HCT116 (cell line): ENCODE results near the gene SPAG8. TPM values are rescaled to one million over a fixed set of nuclear protein-coding genes. Genes with fewer than 3 reads are reported as not detected.

Experiments used
- ATAC-seq: fragments of 200-7000 bp; cut with Tn5 transposase; 2 replicates; pipeline ENCODE4 v1.9.1; 2020; ENCODE audit warnings: mild to moderate bottlenecking, moderate library complexity
- BruUV-seq: library from RNA; stranded (reverse); fragments of 400-500 nt; replicated peaks from 2 replicates; lab custom pipeline; 2021; lab: Mats Ljungman, UMichigan
- CTCF ChIA-PET: fragments of 300-600 bp; sonication (Branson Sonifier 250); formaldehyde crosslinking; loops from one replicate; lab custom pipeline; 2021; ENCODE audit warnings: antibody characterized with exemption; lab: Charles Lee
- POLR2A ChIA-PET: fragments of 300-600, 350-600 bp; sonication (Branson Sonifier 250); formaldehyde crosslinking; loops from one replicate; lab custom pipeline; 2021; ENCODE audit warnings: antibody characterized with exemption; lab: Charles Lee
- RAD21 ChIA-PET, 2 experiments: fragments of 300-600 bp; sonication (Branson Sonifier 250); formaldehyde crosslinking; loops; one replicate each; lab custom pipeline; 2023; ENCODE audit warnings: low total read pairs in 2 of 2; ENCODE audit not compliant: uncharacterized antibody in 2 of 2, unreplicated experiment in 2 of 2, low non-redundant PET in 1 of 2; lab: Charles Lee
- DNase-seq: peaks from one replicate; pipeline ENCODE4 v3.0.0-alpha.2; 2010; ENCODE audit warnings: low read depth, low spot score
- H2AFZ ChIP-seq: fragments of 200-600 bp; shearing (Covaris generic), sonication (generic); 2 replicates; pipeline ENCODE4 v1.6.1; 2017; ENCODE audit warnings: low read depth, mixed run types, mixed read lengths, antibody characterized with exemption, low read length; ENCODE audit not compliant: poor library complexity, severe bottlenecking
- H3K27ac ChIP-seq: 2 replicates; pipeline ENCODE4 v1.5.1; 2012; ENCODE audit warnings: low read depth, low read length
- H3K27me3 ChIP-seq: fragments of 200-600 bp; sonication (generic); 2 replicates; pipeline ENCODE4 v1.6.1; 2016; ENCODE audit warnings: mixed run types, low read length, mixed read lengths; ENCODE audit not compliant: insufficient read depth
- H3K36me3 ChIP-seq, 2 experiments: fragments of 200-500 bp in 1 of 2; fragments of 200-600 bp in 1 of 2; sonication (Bioruptor generic) in 1 of 2; sonication (generic) in 1 of 2; 2 replicates each; pipeline versions ENCODE4 v1.5.1 to v1.6.1; 2014 to 2016; ENCODE audit warnings: low read length in 2 of 2, inconsistent platforms in 1 of 2, mixed read lengths in 1 of 2, mixed run types in 1 of 2; ENCODE audit not compliant: insufficient read depth in 2 of 2, control insufficient read depth in 1 of 2
- H3K4me1 ChIP-seq, 2 experiments: fragments of 200-600 bp in 1 of 2; sonication (generic) in 1 of 2; 2 replicates each; pipeline versions ENCODE4 v1.5.1 to v1.6.1; 2012 to 2017; ENCODE audit warnings: low read length in 2 of 2, inconsistent platforms in 1 of 2, mild to moderate bottlenecking in 1 of 2, mixed read lengths in 1 of 2, mixed run types in 1 of 2, moderate library complexity in 1 of 2; ENCODE audit not compliant: insufficient read depth in 2 of 2, control insufficient read depth in 1 of 2
- H3K4me2 ChIP-seq: fragments of 200-600 bp; sonication (generic); 2 replicates; pipeline ENCODE4 v1.6.1; 2017; ENCODE audit warnings: mixed run types, low read length, mixed read lengths
- H3K4me3 ChIP-seq, 2 experiments: fragments of 200-600 bp in 1 of 2; sonication (generic) in 1 of 2; replicated peaks in 1 of 2; 2 replicates each; pipeline ENCODE4 v1.5.1; 2011 to 2016; ENCODE audit warnings: low read length in 2 of 2, control low read depth in 1 of 2, low read depth in 1 of 2, mild to moderate bottlenecking in 1 of 2, mixed read lengths in 1 of 2, mixed run types in 1 of 2
- H3K79me2 ChIP-seq: fragments of 200-600 bp; sonication (generic); 2 replicates; pipeline ENCODE4 v1.6.1; 2017; ENCODE audit warnings: mild to moderate bottlenecking, mixed run types, low read length, moderate library complexity, mixed read lengths; ENCODE audit not compliant: insufficient read depth
- H3K9ac ChIP-seq: fragments of 200-600 bp; sonication (generic); 2 replicates; pipeline ENCODE4 v1.6.1; 2016; ENCODE audit warnings: low read length, mixed read lengths
- H3K9me2 ChIP-seq: fragments of 200-600 bp; sonication (generic), shearing (Covaris generic); 2 replicates; pipeline ENCODE4 v1.6.1; 2017; ENCODE audit warnings: mixed run types, mild to moderate bottlenecking, moderate library complexity; ENCODE audit not compliant: insufficient read depth
- H3K9me3 ChIP-seq, 2 experiments: fragments of 200-500 bp in 1 of 2; fragments of 200-600 bp in 1 of 2; sonication (Bioruptor generic) in 1 of 2; sonication (generic) in 1 of 2; 2 replicates each; pipeline ENCODE4 v1.6.1; 2014 to 2017; ENCODE audit warnings: low read length in 2 of 2, mixed read lengths in 2 of 2, inconsistent platforms in 1 of 2, low read depth in 1 of 2, mild to moderate bottlenecking in 1 of 2, mixed run types in 1 of 2, moderate library complexity in 1 of 2; ENCODE audit not compliant: control insufficient read depth in 1 of 2, insufficient read depth in 1 of 2
- H4K20me1 ChIP-seq: fragments of 200-600 bp; sonication (generic), shearing (Covaris generic); 2 replicates; pipeline ENCODE4 v1.6.1; 2017; ENCODE audit warnings: mixed run types, mild to moderate bottlenecking, moderate library complexity; ENCODE audit not compliant: insufficient read depth
- CEBPB ChIP-seq: IDR thresholded peaks from 2 replicates; pipeline ENCODE4 v1.6.1; 2012; ENCODE audit warnings: low read depth
- EGR1 ChIP-seq: IDR thresholded peaks from 2 replicates; pipeline ENCODE4 v1.6.1; 2012; ENCODE audit warnings: low read depth
- EZH2phosphoT487 ChIP-seq: fragments of 200-600 bp; IDR thresholded peaks from 2 replicates; pipeline ENCODE4 v1.6.1; 2018; ENCODE audit warnings: antibody characterized with exemption, borderline replicate concordance
- POLR2A ChIP-seq: IDR thresholded peaks from 2 replicates; pipeline ENCODE4 v1.7.0; 2011; ENCODE audit warnings: borderline replicate concordance; ENCODE audit not compliant: insufficient read depth, insufficient read length; ENCODE audit errors: extremely low read depth
- SIN3A ChIP-seq: IDR thresholded peaks from 2 replicates; pipeline ENCODE4 v1.6.1; 2012; ENCODE audit warnings: low read depth
- SRF ChIP-seq: IDR thresholded peaks from 2 replicates; pipeline ENCODE4 v1.6.1; 2012; ENCODE audit warnings: low read depth
- ZFX ChIP-seq: fragments of 450-650 bp; IDR thresholded peaks from 2 replicates; pipeline ENCODE4 v1.6.1; 2017
- intact Hi-C: fragments of 100-400 bp; cut with micrococcal nuclease; formaldehyde crosslinking; loops from 2 replicates; pipeline ENCODE4 v1.10.0; 2022
- total RNA-seq: library from RNA; stranded (reverse); gene quantifications from one replicate; pipeline ENCODE4 v1.2.1, GENCODE V29; 2021; ENCODE audit not compliant: unreplicated experiment
- TF ChIP-seq, protein P1 (sequence below): IDR thresholded peaks from 2 replicates; pipeline ENCODE4 v1.6.1; 2012; ENCODE audit warnings: low read depth
- TF ChIP-seq, protein P2 (sequence below): IDR thresholded peaks from 2 replicates; pipeline ENCODE4 v1.6.1; 2012

SPAG8 gene
- total RNA-seq, 1 experiment from 2014 or later = 0.39 TPM

DNA sequence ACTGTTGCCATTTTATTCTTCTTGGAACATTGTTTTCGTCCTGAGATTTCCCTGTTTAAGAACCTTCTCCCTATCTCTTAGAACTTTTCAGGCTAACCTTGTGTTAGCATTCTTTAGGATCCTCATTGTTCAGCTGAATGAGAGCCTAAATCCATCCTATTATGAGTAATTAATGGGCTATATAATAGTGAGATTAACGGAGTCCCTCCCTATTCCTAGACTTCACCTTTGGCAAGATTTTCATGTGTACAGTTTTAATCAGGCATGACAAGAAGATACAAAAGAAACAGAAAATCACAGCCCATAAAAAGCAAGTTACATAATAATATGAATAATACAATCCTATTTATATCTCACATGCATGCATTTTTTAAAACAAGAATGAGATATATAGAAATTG is 48.9 kb downstream of the SPAG8 start:
- peaks cover 40% of the 10 kb centered on the region for H3K79me2 ChIP-seq
- no peaks in the 10 kb centered on the region for H3K27me3 ChIP-seq
- intact Hi-C loops = no loop called here
- H3K27ac ChIP-seq = no peak overlapping the region
- CTCF ChIA-PET = no interaction called here
- DNase-seq (no peak), ATAC-seq (no peak)
- no peak overlapping the region for H3K4me3 ChIP-seq
- no peaks in the 10 kb centered on the region for H3K9me3 ChIP-seq
- no peak overlapping the region for H2AFZ ChIP-seq
- H3K36me3 ChIP-seq = no peaks in the 10 kb centered on the region
- no peak overlapping the region for H3K9ac ChIP-seq
- no peak for TF ChIP-seq POLR2A
- no peak for TF ChIP-seq ZFX
- POLR2A ChIA-PET = no interaction called here
- BruUV-seq = no TSS peak
- H3K9me2 ChIP-seq = no peaks in the 10 kb centered on the region
- H3K4me1 ChIP-seq = peaks cover 6 to 10% of the 10 kb centered on the region in 2 experiments; a peak in 3 of 4 replicates
- H4K20me1 ChIP-seq = no peaks in the 10 kb centered on the region
- no peak overlapping the region for H3K4me2 ChIP-seq
- RAD21 ChIA-PET = no interaction called here

DNA sequence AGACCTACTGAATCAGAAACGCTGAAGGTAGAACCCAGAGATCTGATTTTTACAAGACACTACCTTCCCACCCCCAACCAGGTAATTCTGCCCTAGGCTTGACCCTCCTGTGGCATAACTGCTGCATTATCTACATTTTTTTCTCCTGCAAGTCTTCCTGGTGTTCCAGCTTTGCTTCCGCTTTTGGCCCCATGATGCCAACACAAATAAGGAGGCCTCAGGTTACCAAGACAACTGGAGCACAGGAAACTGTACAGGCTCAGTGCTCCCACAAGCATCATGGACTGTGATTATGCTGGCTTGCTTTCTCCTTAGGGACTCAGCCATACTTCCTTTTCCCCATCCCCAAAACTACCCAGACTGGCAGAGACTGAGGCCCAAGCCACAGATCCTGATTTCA is 51.4 kb downstream of the SPAG8 start:
- BruUV-seq = no TSS peak
- CTCF ChIA-PET = interaction anchor here (1.0 kb wide), 1 partner anchor 99 kb away, joined by 3 read pairs; no protein-coding TSS in a partner anchor

More for the DNA sequence above, 51.4 kb downstream of the SPAG8 start:
- no peak overlapping the region for H3K9ac ChIP-seq
- no peaks in the 10 kb centered on the region for H3K9me2 ChIP-seq
- H3K79me2 ChIP-seq = peaks cover 48% of the 10 kb centered on the region
- DNase-seq (no peak), ATAC-seq (no peak)
- POLR2A ChIA-PET = no interaction called here
- H3K4me2 ChIP-seq = no peak overlapping the region
- H4K20me1 ChIP-seq = no peaks in the 10 kb centered on the region
- H3K27ac ChIP-seq = no peak overlapping the region
- RAD21 ChIA-PET = no interaction called here
- H3K36me3 ChIP-seq = no peaks in the 10 kb centered on the region
- no peaks in the 10 kb centered on the region for H3K9me3 ChIP-seq
- no peak overlapping the region for H3K4me3 ChIP-seq
- H2AFZ ChIP-seq = no peak overlapping the region
- TF ChIP-seq, protein P1, sequence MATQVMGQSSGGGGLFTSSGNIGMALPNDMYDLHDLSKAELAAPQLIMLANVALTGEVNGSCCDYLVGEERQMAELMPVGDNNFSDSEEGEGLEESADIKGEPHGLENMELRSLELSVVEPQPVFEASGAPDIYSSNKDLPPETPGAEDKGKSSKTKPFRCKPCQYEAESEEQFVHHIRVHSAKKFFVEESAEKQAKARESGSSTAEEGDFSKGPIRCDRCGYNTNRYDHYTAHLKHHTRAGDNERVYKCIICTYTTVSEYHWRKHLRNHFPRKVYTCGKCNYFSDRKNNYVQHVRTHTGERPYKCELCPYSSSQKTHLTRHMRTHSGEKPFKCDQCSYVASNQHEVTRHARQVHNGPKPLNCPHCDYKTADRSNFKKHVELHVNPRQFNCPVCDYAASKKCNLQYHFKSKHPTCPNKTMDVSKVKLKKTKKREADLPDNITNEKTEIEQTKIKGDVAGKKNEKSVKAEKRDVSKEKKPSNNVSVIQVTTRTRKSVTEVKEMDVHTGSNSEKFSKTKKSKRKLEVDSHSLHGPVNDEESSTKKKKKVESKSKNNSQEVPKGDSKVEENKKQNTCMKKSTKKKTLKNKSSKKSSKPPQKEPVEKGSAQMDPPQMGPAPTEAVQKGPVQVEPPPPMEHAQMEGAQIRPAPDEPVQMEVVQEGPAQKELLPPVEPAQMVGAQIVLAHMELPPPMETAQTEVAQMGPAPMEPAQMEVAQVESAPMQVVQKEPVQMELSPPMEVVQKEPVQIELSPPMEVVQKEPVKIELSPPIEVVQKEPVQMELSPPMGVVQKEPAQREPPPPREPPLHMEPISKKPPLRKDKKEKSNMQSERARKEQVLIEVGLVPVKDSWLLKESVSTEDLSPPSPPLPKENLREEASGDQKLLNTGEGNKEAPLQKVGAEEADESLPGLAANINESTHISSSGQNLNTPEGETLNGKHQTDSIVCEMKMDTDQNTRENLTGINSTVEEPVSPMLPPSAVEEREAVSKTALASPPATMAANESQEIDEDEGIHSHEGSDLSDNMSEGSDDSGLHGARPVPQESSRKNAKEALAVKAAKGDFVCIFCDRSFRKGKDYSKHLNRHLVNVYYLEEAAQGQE = no peak
- TF ChIP-seq ZFX (no peak), SRF (no peak), EGR1 (no peak), EZH2phosphoT487 (no peak), SIN3A (no peak), CEBPB (no peak)
- TF ChIP-seq, protein P2, sequence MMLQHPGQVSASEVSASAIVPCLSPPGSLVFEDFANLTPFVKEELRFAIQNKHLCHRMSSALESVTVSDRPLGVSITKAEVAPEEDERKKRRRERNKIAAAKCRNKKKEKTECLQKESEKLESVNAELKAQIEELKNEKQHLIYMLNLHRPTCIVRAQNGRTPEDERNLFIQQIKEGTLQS = no peak
- H3K27me3 ChIP-seq = no peaks in the 10 kb centered on the region
- peaks cover 10 to 25% of the 10 kb centered on the region in 2 experiments; a peak in 3 of 4 replicates for H3K4me1 ChIP-seq
- intact Hi-C loops = no loop called here
